Measurements from ENCODE around the gene TIMM21.
A peak's percentile ranks its signal among the peaks of the same experiment; 100 is the strongest.

The TIMM21 gene

DNA sequence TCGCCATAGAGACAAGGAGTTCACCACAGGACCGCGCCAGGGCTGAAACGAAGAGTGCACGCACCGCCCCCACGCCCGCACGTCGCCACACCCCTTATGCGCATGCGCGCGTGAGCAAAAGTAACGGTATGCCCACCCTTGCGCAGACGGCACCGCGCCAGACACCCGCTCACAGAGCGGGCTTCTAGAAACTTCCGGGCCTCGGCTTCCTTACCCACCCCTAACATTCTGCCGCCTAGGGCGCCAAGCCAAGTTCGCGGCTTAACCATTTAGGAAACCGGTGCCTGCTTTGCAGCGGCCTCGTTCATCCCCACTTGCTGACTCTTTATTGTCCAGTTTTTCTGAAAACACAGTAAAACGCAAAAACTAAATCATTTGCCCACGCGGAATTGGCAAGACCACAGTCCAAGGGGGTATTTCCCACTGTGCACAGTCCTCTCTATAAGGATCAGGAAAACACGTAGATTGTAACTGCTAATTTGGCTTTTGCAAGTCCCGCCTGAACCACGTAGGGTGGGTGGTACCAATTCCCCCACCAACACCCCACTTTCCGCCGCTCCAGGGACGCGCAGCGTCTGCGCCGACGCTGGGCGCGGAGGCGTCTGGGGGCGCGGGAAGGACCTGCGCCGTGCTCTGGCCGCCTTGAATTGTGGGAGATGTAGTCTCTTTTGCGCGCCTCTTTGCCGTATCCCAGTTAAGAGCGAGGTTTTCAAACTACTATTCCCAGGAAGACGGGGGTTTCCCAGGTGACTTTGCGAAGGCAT is at the start of gene TIMM21, which contains the start of gene FBXO15:
Gene TIMM21, plus strand, starts transcription at position 745 of the 764 bp plus-strand sequence. CDS start 286 bp downstream, outside the sequence.
Gene FBXO15, minus strand, starts transcription at position 56 of the 764 bp plus-strand sequence. Its CDS starts 49 bp downstream, at position 7.
- peak; percentile 99 for DNase-seq

- no peak for DNase-seq
Measured at GRCh38 chr18:74108460-74108859, 39.9 kb upstream of the TIMM21 start.

DNA sequence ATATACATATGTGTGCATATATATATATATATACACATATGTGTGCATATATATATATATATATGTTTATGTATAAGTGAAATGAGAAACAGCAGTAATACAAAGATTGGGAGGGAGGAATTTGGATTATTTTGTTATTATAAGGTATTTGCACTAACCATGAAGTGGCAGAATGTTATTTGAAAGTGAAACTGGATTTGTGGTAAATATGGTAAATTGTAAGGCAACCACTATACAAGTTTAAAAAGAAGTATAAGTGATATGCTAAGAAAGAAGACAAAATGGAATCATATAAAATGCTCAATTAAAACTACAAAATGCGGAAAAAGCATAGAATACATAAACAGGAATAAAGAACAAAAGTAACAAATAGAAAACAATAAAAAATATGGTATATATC is 38.2 kb upstream of the TIMM21 start:
- no peak for DNase-seq

GRCh38 chr18:74110976-74111375 is 37.3 kb upstream of the TIMM21 start:
- DNase-seq: no peak

DNA sequence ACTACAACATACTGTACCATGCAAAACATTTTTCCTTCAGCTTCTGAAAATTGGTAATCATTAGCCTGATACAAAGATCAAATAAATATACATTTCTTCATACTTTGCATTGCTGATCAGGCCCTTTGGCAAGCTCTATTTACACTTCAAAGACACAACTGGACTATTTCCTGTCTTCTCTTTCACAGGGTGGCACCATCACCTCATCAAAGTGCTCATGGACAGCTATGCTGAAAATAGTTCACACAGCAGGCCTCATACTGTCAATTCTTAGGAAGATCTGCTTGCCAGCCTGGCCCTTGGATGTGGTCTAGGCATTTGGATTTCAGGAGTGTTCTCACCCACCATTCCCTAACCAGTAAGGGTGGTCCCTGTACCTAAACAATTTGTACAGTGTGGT is 34.6 kb upstream of the TIMM21 start:
- DNase-seq: no peak

DNA sequence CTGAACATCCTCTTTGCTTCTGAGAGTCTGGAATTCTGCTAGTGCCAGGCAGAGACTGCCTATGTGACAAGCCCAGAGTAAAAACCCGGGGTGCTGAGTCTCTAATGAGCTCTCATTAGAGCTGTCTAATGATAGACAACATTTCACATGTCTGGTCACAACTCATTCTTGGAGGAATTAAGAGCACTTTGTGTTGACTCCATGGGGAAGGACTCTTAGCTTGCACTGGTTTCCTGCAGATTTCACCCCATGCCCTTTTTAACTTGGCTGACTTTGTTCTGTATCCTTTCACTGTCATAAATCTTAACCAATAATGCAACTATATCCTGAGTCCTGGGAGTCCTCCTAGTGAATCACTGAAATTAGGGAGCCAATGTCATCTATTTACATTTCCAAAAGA is 34.2 kb upstream of the TIMM21 start:
- no peak for DNase-seq

GRCh38 chr18:74115046-74115445 is 33.3 kb upstream of the TIMM21 start:
- no peak for DNase-seq

DNA sequence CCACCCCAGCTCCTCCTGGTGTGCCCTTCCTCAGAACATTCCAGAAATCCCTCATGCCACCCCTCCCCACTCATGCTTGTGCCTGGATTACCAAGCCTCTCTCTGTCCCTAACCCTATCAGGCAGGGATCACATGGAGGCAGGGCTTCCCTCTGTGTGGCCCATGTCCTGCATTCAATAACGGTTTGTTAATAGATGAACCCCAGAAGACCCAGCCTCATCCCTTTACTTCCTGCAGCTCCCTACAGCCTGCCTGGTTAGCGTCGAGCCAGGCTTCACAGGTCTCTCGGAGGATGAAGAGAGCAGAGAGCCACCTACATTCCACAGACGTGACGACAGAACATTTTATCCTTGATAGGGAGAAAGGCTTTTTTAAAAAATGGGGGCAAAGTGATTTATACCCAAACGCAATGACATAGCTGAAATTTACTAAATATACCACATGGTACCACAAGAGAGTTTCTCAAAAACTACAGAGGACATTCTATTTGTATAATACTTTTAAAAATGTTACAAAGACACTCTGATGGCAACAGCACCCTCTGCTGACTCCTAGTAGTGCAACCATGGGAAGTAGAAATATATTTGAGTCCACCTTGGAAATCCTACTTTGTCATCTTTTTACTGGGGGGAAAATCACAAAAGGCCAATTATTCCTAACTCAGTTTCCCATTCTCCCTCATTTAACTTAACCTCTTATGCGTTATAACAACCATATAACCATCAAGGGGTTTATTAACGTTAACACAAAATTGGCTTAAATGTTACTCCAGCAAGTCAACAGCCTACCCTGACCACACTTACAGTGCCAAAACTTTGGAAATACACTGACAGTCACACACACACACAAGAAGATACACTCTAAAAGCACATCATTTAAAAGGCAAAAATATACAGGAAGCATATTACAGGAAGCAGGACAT is 31.4 kb upstream of the TIMM21 start:
- no peak for DNase-seq

DNA sequence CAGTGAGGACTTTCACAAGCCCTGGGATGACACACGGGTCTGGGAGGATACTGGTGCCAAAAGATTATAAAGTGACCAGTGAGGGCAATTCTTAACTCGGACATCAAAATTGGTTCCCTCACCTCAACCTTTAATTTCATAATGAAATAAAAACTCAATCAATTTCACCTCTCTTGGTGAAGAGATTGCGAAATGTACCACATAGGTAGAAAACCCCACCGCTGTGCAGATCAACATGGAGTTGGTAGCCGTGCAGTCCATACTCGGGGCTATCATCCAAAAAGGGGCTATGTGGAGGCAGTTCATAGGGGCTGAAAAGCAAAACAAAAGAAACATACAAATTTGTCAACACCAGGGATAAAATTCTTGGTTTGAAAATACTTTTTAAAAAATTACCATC is 25.1 kb upstream of the TIMM21 start:
- DNase-seq: no peak

DNA sequence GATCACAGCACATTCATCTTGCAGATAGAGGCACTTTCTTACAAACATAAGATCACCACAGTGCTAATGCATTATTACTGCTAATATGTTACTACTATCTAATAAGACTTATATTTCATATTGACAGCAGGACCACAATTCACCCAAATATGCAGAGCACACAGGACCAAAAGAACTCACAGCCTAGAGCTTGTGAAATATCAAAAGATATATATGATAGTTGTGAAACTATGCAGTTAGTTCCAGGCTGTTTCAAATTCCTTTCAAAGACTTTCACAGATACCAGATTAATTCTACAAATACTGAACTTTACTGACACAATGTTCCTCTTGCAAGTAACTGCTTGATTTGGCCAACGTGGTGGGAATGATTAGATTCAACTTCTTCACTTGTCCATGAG is 23.7 kb upstream of the TIMM21 start:
- DNase-seq: no peak

GRCh38 chr18:74126684-74127655 is 21.4 kb upstream of the TIMM21 start:
- DNase-seq: no peak

DNA sequence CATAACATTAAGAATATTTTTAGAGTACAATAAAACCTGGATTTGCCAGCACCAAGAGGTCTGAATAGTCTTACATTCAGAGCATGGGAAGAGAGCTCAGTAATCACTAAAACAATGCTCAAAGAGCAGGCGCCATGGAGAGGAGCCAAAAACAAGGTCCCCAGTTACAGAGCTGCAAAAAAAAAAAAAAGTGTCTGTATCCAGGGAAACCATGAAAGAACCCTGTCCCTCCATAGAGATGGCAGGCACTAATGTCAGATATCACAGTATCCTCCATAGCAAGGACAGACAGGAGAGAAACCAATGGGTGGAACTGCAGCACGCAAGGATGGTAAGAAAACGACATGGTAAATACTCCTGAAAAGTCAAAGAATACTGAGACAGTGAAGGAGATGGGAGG is 20.2 kb upstream of the TIMM21 start:
- DNase-seq: no peak

GRCh38 chr18:74131124-74131523 is 17.2 kb upstream of the TIMM21 start:
- DNase-seq: no peak

- DNase-seq: no peak
Measured at GRCh38 chr18:74132201-74132600, 16.1 kb upstream of the TIMM21 start.

- DNase-seq: no peak
Measured at GRCh38 chr18:74137920-74138538, 10.3 kb upstream of the TIMM21 start.

- DNase-seq: no peak
Measured at GRCh38 chr18:74139411-74139810, 8.9 kb upstream of the TIMM21 start.

GRCh38 chr18:74139888-74140287 is 8.4 kb upstream of the TIMM21 start:
- DNase-seq: no peak

GRCh38 chr18:74140582-74140981 is 7.7 kb upstream of the TIMM21 start:
- no peak for DNase-seq

GRCh38 chr18:74141667-74142066 is 6.7 kb upstream of the TIMM21 start:
- no peak for DNase-seq

- DNase-seq: no peak
Measured at GRCh38 chr18:74142252-74142651, 6.1 kb upstream of the TIMM21 start.

GRCh38 chr18:74146756-74147155 is 1.6 kb upstream of the TIMM21 start:
- DNase-seq: no peak

GRCh38 chr18:74147491-74147778 is 888 bp upstream of the TIMM21 start:
- no peak for DNase-seq

Data from NCI-H1092 (cell line).